Mesodermal cell (in vitro differentiated cells): Measurements from ENCODE around the gene ZXDC.

Experiments used
- H3K27ac ChIP-seq: 2 replicates; pipeline ENCODE4 v1.7.0; 2013; ENCODE audit warnings: mild to moderate bottlenecking, low read depth, low read length, moderate library complexity; ENCODE audit not compliant: severe bottlenecking
- H3K36me3 ChIP-seq: 2 replicates; pipeline ENCODE4 v1.7.1; 2013; ENCODE audit warnings: mild to moderate bottlenecking, low read length, moderate library complexity; ENCODE audit not compliant: control insufficient read depth, insufficient read depth
- H3K4me1 ChIP-seq: one replicate; pipeline ENCODE4 v1.7.1; 2013; ENCODE audit warnings: mild to moderate bottlenecking, low read length; ENCODE audit not compliant: insufficient read depth, control insufficient read depth, poor library complexity, severe bottlenecking
- H3K4me3 ChIP-seq: 2 replicates; pipeline ENCODE4 v1.7.0; 2013; ENCODE audit warnings: low read length, control low read depth, mild to moderate bottlenecking; ENCODE audit not compliant: insufficient read depth, poor library complexity, severe bottlenecking; ENCODE audit errors: extremely low read depth
- H3K9me3 ChIP-seq: 2 replicates; pipeline ENCODE4 v1.7.1; 2013; ENCODE audit warnings: mild to moderate bottlenecking, low read length, moderate library complexity; ENCODE audit not compliant: control insufficient read depth
- WGBS, 2 experiments: methylation state at CpG; one replicate each; pipeline ENCODE4 v1.1.5; 2013; ENCODE audit warnings: missing lambda C conversion rate in 2 of 2; ENCODE audit not compliant: insufficient coverage in 2 of 2; 5-methylcytosine and 5-hydroxymethylcytosine counted together

The ZXDC gene

GRCh38 chr3:126442094-126442855 lies 33.4 kb downstream of the ZXDC start:
- Histone ChIP-seq H3K27ac (no peak overlapping the region), H3K4me1 (no peaks in the 10 kb centered on the region), H3K9me3 (no peaks in the 10 kb centered on the region), H3K4me3 (no peak overlapping the region), H3K36me3 (peaks cover 16% of the 10 kb centered on the region)
- 94 to 98% methylated on average over 5 to 7 of the region's 13 CpGs for WGBS, 2 experiments

GRCh38 chr3:126441256-126441880 lies 34.3 kb downstream of the ZXDC start:
- no peaks in the 10 kb centered on the region for H3K9me3 ChIP-seq
- H3K27ac ChIP-seq = no peak overlapping the region
- 91 to 95% methylated on average over 14 to 16 of the region's 20 CpGs for WGBS, 2 experiments
- peaks cover 25% of the 10 kb centered on the region for H3K36me3 ChIP-seq
- no peak overlapping the region for H3K4me3 ChIP-seq
- H3K4me1 ChIP-seq = no peaks in the 10 kb centered on the region

- no peak overlapping the region for H3K4me3 ChIP-seq
- H3K27ac ChIP-seq = no peak overlapping the region
- WGBS, 2 experiments = 88 to 96% methylated on average over 4 to 7 of the region's 9 CpGs
- H3K9me3 ChIP-seq = no peaks in the 10 kb centered on the region
- no peaks in the 10 kb centered on the region for H3K4me1 ChIP-seq
- H3K36me3 ChIP-seq = peaks cover 25% of the 10 kb centered on the region
These were observed 35.0 kb downstream of the ZXDC start for GRCh38 chr3:126440709-126440995.

GRCh38 chr3:126439968-126440708 lies 35.6 kb downstream of the ZXDC start:
- Histone ChIP-seq H3K27ac (no peak overlapping the region), H3K4me3 (no peak overlapping the region), H3K36me3 (peaks cover 25% of the 10 kb centered on the region), H3K9me3 (no peaks in the 10 kb centered on the region), H3K4me1 (no peaks in the 10 kb centered on the region)
- 89 to 90% methylated on average over 9 to 11 of the region's 12 CpGs for WGBS, 2 experiments

GRCh38 chr3:126439346-126439967 lies 36.2 kb downstream of the ZXDC start:
- Histone ChIP-seq H3K9me3 (no peaks in the 10 kb centered on the region), H3K27ac (no peak overlapping the region), H3K36me3 (peaks cover 25% of the 10 kb centered on the region), H3K4me3 (no peak overlapping the region), H3K4me1 (no peaks in the 10 kb centered on the region)
- WGBS, 2 experiments = 85 to 90% methylated on average over 14 to 15 of the region's 15 CpGs

- 93 to 96% methylated on average over 8 to 9 of the region's 10 CpGs for WGBS, 2 experiments
- Histone ChIP-seq H3K4me1 (no peaks in the 10 kb centered on the region), H3K9me3 (no peaks in the 10 kb centered on the region), H3K27ac (no peak overlapping the region), H3K4me3 (no peak overlapping the region), H3K36me3 (peaks cover 25% of the 10 kb centered on the region)
These were observed 36.9 kb downstream of the ZXDC start for GRCh38 chr3:126438746-126439145.

- WGBS, 2 experiments = 90 to 94% methylated on average over 6 to 7 of the region's 8 CpGs
- Histone ChIP-seq H3K4me1 (no peaks in the 10 kb centered on the region), H3K9me3 (no peaks in the 10 kb centered on the region), H3K36me3 (peaks cover 25% of the 10 kb centered on the region), H3K27ac (no peak overlapping the region), H3K4me3 (no peak overlapping the region)
These were observed 37.5 kb downstream of the ZXDC start for GRCh38 chr3:126438186-126438585.

- no peak overlapping the region for H3K4me3 ChIP-seq
- WGBS, 2 experiments = 94 to 95% methylated on average over 12 to 17 of the region's 18 CpGs
- H3K9me3 ChIP-seq = no peaks in the 10 kb centered on the region
- H3K36me3 ChIP-seq = peaks cover 25% of the 10 kb centered on the region
- H3K4me1 ChIP-seq = no peaks in the 10 kb centered on the region
- H3K27ac ChIP-seq = no peak overlapping the region
These were observed 38.6 kb downstream of the ZXDC start for GRCh38 chr3:126436826-126437717.

- 88 to 90% methylated on average over 10 to 12 of the region's 14 CpGs for WGBS, 2 experiments
- H3K9me3 ChIP-seq = no peaks in the 10 kb centered on the region
- no peaks in the 10 kb centered on the region for H3K4me1 ChIP-seq
These were observed 40.0 kb downstream of the ZXDC start for GRCh38 chr3:126435456-126436315.

More at GRCh38 chr3:126435456-126436315, 40.0 kb downstream of the ZXDC start:
- peaks cover 25% of the 10 kb centered on the region for H3K36me3 ChIP-seq
- no peak overlapping the region for H3K27ac ChIP-seq
- no peak overlapping the region for H3K4me3 ChIP-seq
